Measurements from ENCODE around the gene SIAH1.
"Not testable (repeated sequence)": the region's sequence is repeated elsewhere in the genome, so short reads cannot be mapped to it uniquely, and the experiment has no call there.

Gene SIAH1

DNA sequence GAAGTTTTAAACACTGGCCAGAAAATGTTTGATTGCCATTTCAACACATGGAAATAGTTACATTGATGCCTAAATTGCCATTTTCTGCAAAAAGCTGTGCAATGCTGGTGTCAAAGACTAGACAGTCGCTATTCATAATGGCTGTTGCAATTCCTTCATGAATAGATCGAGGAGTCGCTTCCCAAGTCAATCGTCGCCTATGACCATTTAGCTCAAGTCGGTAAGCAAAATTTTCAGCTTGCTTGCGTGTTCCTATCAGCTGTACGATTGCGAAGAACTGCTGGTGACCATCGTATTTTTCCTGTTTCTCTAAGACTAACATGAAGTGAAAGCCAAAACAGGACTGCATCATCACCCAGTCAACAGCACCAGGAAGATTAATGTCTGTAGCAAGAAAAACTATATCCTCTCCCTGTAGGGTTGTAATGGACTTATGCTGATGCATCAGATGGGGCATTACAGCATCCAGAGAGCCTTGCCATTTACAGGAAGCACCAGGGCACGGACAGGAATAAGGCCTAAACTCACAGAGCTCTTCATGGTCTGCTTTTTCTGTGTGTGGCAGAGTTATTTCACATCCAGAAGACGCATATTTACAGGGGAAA, 23.6 kb downstream of the SIAH1 start:
- H3K27me3 ChIP-seq (ENCODE audit: control insufficient read depth, insufficient read depth, low read length) = no peaks in the 10 kb centered on the region
- no peak overlapping the region for H3K27ac ChIP-seq (ENCODE audit: low read depth, low read length)
- no peak overlapping the region for H3K4me3 ChIP-seq (ENCODE audit: low read depth, low read length)
- no peak overlapping the region for H3K9ac ChIP-seq (ENCODE audit: low read length)
- H3K4me1 ChIP-seq (ENCODE audit: control insufficient read depth, insufficient read depth, low read length) = peaks cover 20% of the 10 kb centered on the region
- peaks cover 21% of the 10 kb centered on the region for H3K36me3 ChIP-seq (ENCODE audit: control insufficient read depth, insufficient read depth, low read length)
- H3K9me3 ChIP-seq (ENCODE audit: control insufficient read depth, insufficient read depth, low read depth, low read length) = no peaks in the 10 kb centered on the region

DNA sequence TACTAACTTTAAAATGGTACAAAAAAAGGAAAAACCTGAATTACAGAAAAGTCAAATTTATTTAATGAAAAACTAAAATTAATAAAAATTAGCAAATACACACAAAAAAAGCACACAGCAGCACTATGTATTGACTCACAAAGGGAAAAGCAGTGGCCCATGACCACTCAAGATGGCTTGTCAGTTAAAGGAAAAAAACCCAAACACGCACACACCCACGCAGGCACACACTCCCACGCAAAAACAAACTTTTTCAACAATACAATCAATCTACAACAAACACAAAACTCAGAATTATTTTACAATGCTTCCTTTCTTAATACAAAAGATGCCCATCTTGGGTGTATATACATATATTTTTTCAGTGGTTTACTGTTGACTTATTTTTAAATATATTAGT, 24.2 kb downstream of the SIAH1 start:
- Histone ChIP-seq H3K9ac (ENCODE audit: low read length) (no peak overlapping the region), H3K36me3 (ENCODE audit: control insufficient read depth, insufficient read depth, low read length) (peaks cover 22% of the 10 kb centered on the region), H3K4me3 (ENCODE audit: low read depth, low read length) (no peak overlapping the region), H3K4me1 (ENCODE audit: control insufficient read depth, insufficient read depth, low read length) (peaks cover 18% of the 10 kb centered on the region), H3K9me3 (ENCODE audit: control insufficient read depth, insufficient read depth, low read depth, low read length) (no peaks in the 10 kb centered on the region), H3K27me3 (ENCODE audit: control insufficient read depth, insufficient read depth, low read length) (no peaks in the 10 kb centered on the region), H3K27ac (ENCODE audit: low read depth, low read length) (no peak overlapping the region)

DNA sequence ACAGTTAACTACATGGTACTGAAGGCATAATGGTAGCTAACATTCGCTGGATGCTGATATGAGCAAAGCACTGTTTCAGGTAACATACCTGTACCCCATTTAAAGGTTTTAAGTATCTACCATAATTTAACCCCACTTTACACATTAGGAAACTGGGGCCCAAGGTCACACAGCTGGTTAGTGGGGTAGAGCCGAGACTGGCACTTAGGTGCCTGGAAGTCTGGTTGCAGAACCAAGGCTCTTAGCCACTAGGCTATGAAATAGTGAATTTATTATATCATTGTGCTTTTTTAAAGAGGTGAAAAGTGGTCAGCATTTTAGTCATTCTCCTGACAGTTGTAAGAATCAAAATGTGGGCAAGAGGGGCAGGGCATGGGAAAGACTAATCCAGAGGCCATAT, 25.2 kb downstream of the SIAH1 start:
- H3K4me1 ChIP-seq (ENCODE audit: control insufficient read depth, insufficient read depth, low read length) = peaks cover 12% of the 10 kb centered on the region
- H3K9ac ChIP-seq (ENCODE audit: low read length) = no peak overlapping the region
- H3K36me3 ChIP-seq (ENCODE audit: control insufficient read depth, insufficient read depth, low read length) = peaks cover 29% of the 10 kb centered on the region
- no peaks in the 10 kb centered on the region for H3K9me3 ChIP-seq (ENCODE audit: control insufficient read depth, insufficient read depth, low read depth, low read length)
- H3K27me3 ChIP-seq (ENCODE audit: control insufficient read depth, insufficient read depth, low read length) = no peaks in the 10 kb centered on the region
- no peak overlapping the region for H3K27ac ChIP-seq (ENCODE audit: low read depth, low read length)
- H3K4me3 ChIP-seq (ENCODE audit: low read depth, low read length) = no peak overlapping the region

DNA sequence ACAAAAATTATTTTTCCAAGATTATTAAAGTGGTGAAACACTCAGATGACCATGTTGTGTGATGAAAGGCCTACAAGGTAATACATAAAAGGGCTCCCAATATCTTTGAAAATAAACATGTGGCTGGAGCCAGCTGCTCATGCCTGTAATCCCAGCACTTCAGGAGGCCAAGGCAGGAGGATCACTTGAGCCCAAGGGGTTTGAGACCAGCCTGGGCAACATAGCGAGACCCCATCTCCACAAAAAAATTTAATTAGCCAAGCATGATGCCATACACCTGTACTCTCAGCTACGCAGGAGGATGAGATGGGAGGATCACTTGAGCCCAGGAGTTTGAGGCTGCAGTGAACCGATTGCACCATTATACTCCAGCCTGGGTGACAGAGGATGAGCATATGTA, 26.8 kb downstream of the SIAH1 start:
- no peak overlapping the region for H3K27ac ChIP-seq (ENCODE audit: low read depth, low read length)
- H3K4me1 ChIP-seq (ENCODE audit: control insufficient read depth, insufficient read depth, low read length) = peaks cover 3% of the 10 kb centered on the region; the same call in 1 of the 2 replicates
- H3K4me3 ChIP-seq (ENCODE audit: low read depth, low read length) = no peak overlapping the region
- no peaks in the 10 kb centered on the region for H3K9me3 ChIP-seq (ENCODE audit: control insufficient read depth, insufficient read depth, low read depth, low read length)
- H3K9ac ChIP-seq (ENCODE audit: low read length) = no peak overlapping the region
- peaks cover 29% of the 10 kb centered on the region for H3K36me3 ChIP-seq (ENCODE audit: control insufficient read depth, insufficient read depth, low read length)
- no peaks in the 10 kb centered on the region for H3K27me3 ChIP-seq (ENCODE audit: control insufficient read depth, insufficient read depth, low read length)

DNA sequence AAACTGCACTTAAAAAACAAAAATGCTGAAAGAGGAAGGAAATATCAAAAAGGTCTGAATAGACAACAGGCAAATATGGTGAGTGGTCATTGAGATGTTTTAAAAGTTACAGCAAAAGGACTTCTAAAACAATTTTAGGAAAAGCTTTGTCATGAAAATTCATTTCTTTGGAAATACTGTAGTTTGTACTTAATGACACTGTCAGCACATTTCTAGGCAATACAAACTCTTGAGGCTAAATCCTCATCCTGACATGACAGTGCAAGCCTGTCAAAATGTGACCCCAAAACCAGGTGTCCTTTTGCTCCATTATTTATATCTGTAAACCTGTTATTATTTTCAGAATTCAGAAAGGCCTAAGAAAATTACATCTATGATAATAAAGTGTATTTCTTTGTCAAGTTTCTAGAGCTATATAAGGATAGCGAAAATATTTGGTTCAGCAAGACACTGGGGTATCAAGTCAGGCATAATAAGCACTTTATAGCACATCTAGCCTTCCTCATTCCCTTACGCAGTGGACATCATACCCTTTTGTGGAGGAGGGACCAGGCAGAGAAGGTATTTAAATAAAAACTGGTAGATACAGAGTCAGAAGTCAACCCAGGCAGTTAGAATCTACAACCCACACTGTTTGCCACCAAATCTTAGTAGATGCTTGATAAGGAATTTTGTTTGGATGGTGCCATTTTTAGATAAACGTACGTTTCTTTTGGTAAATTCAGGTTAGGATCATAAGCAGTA, 28.4 kb downstream of the SIAH1 start:
- Histone ChIP-seq H3K4me3 (ENCODE audit: low read depth, low read length) (no peak overlapping the region), H3K4me1 (ENCODE audit: control insufficient read depth, insufficient read depth, low read length) (0 out of 2 replicates have a peak, but pooled peaks cover 2% of the 10 kb centered on the region), H3K9me3 (ENCODE audit: control insufficient read depth, insufficient read depth, low read depth, low read length) (no peaks in the 10 kb centered on the region), H3K9ac (ENCODE audit: low read length) (no peak overlapping the region), H3K27ac (ENCODE audit: low read depth, low read length) (no peak overlapping the region), H3K36me3 (ENCODE audit: control insufficient read depth, insufficient read depth, low read length) (peaks cover 35% of the 10 kb centered on the region), H3K27me3 (ENCODE audit: control insufficient read depth, insufficient read depth, low read length) (no peaks in the 10 kb centered on the region)

DNA sequence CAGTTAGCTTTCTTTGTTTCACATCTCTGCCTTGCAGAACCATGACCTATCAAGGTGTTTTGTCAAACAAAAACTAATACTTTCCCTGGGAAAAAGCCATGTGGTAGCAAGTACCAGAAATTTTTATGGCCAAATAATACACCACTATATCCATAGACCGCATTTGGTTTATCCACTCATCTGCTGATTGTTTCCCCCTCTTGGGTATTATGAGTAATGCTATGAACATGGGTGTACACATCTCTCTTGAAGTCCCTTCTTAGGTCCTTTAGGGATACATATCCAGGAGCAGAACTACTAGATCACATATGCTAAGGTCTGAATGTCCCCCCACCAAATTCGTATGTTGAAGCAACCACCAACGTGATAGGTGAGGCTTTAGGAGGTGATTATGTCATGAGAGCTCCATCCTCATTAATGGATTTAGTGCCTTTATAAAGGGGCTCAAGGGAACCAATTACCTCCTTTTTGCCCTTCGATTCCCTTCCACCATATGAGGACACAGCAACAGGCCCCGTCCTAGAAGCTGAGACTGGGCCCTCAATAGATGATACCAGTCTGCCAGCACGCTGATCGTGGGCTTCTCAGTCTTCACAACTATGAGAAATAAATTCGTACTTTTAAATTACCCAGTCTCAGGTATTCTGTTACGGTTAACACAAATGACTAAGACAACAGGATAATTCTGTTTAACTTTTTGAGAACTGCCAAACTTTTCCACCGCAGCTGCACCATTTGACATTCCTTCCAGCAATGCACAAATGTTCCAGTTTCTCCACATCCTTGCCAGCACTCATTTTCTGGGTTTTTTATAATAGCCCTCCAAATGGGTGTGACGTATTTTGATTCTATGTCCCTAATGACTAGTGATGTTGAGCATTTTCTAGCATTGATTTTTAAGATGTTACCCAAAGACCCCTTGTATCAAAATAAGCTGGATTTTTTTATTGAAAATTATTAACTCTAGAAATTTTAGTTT, 30.0 kb downstream of the SIAH1 start:
- 0 out of 2 replicates have a peak, but pooled peaks cover 2% of the 10 kb centered on the region for H3K4me1 ChIP-seq (ENCODE audit: control insufficient read depth, insufficient read depth, low read length)
- peaks cover 45% of the 10 kb centered on the region for H3K36me3 ChIP-seq (ENCODE audit: control insufficient read depth, insufficient read depth, low read length)
- no peaks in the 10 kb centered on the region for H3K9me3 ChIP-seq (ENCODE audit: control insufficient read depth, insufficient read depth, low read depth, low read length)
- H3K27me3 ChIP-seq (ENCODE audit: control insufficient read depth, insufficient read depth, low read length) = no peaks in the 10 kb centered on the region
- no peak overlapping the region for H3K9ac ChIP-seq (ENCODE audit: low read length)
- H3K4me3 ChIP-seq (ENCODE audit: low read depth, low read length) = no peak overlapping the region
- H3K27ac ChIP-seq (ENCODE audit: low read depth, low read length) = no peak overlapping the region

DNA sequence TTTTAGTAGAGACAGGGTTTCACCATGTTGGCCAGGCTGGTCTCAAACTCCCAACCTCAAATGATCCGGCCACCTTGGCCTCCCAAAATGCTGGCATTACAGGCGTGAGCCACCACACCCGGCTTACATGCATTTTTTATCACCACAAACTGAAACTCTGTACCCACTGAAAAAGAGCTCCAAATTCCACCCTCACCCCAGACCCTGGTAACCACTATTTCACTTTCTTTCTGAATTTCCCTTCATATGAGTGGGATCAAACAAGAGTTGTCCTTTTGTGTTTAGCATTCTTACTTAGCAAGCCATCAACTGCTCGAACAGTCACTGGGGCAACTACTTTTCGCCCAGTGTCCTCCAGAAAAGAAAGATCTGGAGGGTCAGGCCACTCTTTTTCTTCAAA, 30.8 kb downstream of the SIAH1 start:
- H3K27ac ChIP-seq (ENCODE audit: low read depth, low read length); H3K4me3 ChIP-seq (ENCODE audit: low read depth, low read length); H3K27me3 ChIP-seq (ENCODE audit: control insufficient read depth, insufficient read depth, low read length); H3K9ac ChIP-seq (ENCODE audit: low read length); H3K4me1 ChIP-seq (ENCODE audit: control insufficient read depth, insufficient read depth, low read length); H3K9me3 ChIP-seq (ENCODE audit: control insufficient read depth, insufficient read depth, low read depth, low read length): not testable (repeated sequence)
- peaks cover 52% of the 10 kb centered on the region for H3K36me3 ChIP-seq (ENCODE audit: control insufficient read depth, insufficient read depth, low read length)

DNA sequence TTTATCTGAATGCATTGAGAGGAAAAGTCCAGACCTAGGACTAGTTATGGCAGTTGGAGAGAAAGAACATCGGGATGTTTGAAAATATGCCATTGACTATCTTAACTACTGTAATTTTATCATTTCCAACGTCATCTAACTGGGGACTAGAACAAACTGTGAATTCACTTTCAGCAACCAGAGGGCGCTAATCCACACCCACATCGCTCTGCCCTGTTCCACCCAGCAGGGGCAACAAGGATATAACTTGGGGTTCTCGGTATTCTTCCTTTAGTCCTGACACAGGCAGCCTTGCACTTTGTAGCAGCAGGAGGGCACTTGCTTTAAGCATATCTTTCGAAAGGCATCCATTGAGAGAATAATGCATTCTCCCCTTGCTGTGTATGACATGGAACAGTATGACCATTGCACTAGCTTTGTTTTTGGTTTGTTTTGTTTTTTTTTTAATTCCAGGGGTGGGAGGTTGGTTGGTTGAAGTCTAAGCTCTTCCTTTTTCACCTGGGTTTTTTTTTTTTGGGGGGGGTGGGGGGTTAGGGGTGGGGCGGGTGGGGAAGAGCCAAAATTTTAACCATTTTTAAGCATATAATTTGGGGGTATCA, 31.5 kb downstream of the SIAH1 start:
- Histone ChIP-seq H3K4me1 (ENCODE audit: control insufficient read depth, insufficient read depth, low read length) (0 out of 2 replicates have a peak, but pooled peaks cover 2% of the 10 kb centered on the region), H3K9ac (ENCODE audit: low read length) (no peak overlapping the region), H3K4me3 (ENCODE audit: low read depth, low read length) (no peak overlapping the region), H3K9me3 (ENCODE audit: control insufficient read depth, insufficient read depth, low read depth, low read length) (no peaks in the 10 kb centered on the region), H3K27me3 (ENCODE audit: control insufficient read depth, insufficient read depth, low read length) (no peaks in the 10 kb centered on the region), H3K27ac (ENCODE audit: low read depth, low read length) (no peak overlapping the region), H3K36me3 (ENCODE audit: control insufficient read depth, insufficient read depth, low read length) (peaks cover 55% of the 10 kb centered on the region)

DNA sequence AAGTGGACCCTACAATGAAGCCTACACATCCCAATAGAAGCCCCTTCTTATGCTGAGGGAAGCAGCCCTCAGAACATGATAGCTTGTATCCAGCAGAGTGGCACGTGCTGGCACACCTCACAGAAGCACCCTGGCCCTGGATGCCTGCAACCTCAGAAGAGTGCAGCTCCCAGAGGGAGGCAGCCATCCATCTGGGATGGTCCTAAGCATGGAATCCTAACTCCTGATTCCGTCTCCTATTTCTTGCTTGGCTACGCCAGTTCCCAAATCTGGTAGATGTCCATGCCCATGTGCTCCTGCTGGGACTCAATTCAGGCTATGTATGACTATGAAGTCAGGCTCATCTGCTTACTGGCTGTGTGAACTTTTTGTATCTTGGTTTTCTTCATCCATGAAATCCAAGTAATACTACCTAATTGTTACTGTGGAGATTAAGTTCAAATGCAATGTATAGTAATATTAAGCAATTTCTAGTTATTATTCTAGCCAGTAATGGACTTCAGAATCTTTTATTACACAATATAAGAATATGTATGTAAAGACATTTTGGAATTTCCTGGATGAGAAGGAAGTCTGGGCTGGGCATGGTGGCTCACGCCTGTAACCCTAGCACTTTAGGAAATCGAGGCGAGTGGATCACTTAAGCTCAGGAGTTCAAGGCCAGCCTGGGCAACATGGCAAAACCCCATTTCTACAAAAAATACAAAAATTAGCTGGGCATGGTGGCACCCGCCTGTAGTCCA, 32.4 kb downstream of the SIAH1 start:
- Histone ChIP-seq H3K4me3 (ENCODE audit: low read depth, low read length) (no peak overlapping the region), H3K9me3 (ENCODE audit: control insufficient read depth, insufficient read depth, low read depth, low read length) (no peaks in the 10 kb centered on the region), H3K4me1 (ENCODE audit: control insufficient read depth, insufficient read depth, low read length) (0 out of 2 replicates have a peak, but pooled peaks cover 2% of the 10 kb centered on the region), H3K9ac (ENCODE audit: low read length) (no peak overlapping the region), H3K27ac (ENCODE audit: low read depth, low read length) (no peak overlapping the region), H3K27me3 (ENCODE audit: control insufficient read depth, insufficient read depth, low read length) (no peaks in the 10 kb centered on the region), H3K36me3 (ENCODE audit: control insufficient read depth, insufficient read depth, low read length) (peaks cover 50% of the 10 kb centered on the region)

DNA sequence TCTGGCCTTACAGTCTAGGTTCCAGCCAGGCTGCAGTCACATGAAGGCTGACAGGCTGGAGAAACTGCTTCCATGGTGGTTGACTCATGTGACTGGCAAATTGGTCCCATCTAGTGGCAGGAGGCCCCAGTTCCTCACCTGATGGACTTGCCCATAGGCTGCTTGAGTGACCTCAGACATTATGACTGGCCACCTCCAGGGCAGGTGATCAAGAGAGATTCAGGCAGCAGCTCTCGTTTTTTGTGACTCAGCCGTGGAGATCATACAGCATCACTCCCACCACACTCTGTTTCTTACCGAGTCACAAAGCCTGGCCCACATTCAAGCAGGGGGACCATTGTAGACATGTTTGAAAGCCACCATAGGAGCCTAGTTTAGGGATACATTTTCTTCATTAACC, 34.5 kb downstream of the SIAH1 start:
- Histone ChIP-seq H3K27ac (ENCODE audit: low read depth, low read length) (no peak overlapping the region), H3K36me3 (ENCODE audit: control insufficient read depth, insufficient read depth, low read length) (peaks cover 48% of the 10 kb centered on the region), H3K4me1 (ENCODE audit: control insufficient read depth, insufficient read depth, low read length) (0 out of 2 replicates have a peak, but pooled peaks cover 2% of the 10 kb centered on the region), H3K27me3 (ENCODE audit: control insufficient read depth, insufficient read depth, low read length) (no peaks in the 10 kb centered on the region), H3K9ac (ENCODE audit: low read length) (no peak overlapping the region), H3K9me3 (ENCODE audit: control insufficient read depth, insufficient read depth, low read depth, low read length) (no peaks in the 10 kb centered on the region), H3K4me3 (ENCODE audit: low read depth, low read length) (no peak overlapping the region)
